ENCODE data around the gene ZDHHC14. TPM values are rescaled to one million over a fixed set of nuclear protein-coding genes. Genes with fewer than 3 reads are reported as not detected.
A peak's percentile ranks its signal among the peaks of the same experiment; 100 is the strongest.

ZDHHC14 gene
- total and polyA plus RNA-seq, 2 experiments from 2014 or later = 3.0 to 7.4 TPM

- no peaks in the 10 kb centered on the region for H3K36me3 ChIP-seq (ENCODE audit: insufficient read depth)
- H3F3A ChIP-seq (replicated peaks; ENCODE audit: low read depth) = no peaks in the 10 kb centered on the region
- Mint-ChIP-seq H3K27me3 (ENCODE audit: insufficient read depth, low read depth, poor library complexity) (no peaks in the 10 kb centered on the region), H3K4me1 (peaks cover 23% of the 10 kb centered on the region), H3K9me3 (no peaks in the 10 kb centered on the region), H3K27ac (no peak overlapping the region), H3K36me3 (ENCODE audit: low read depth) (no peaks in the 10 kb centered on the region), H3K4me3 (no peak overlapping the region)
- no peak overlapping the region for H3K4me3 ChIP-seq
- H2AFZ ChIP-seq = no peak overlapping the region
- H3K27me3 ChIP-seq (ENCODE audit: insufficient read depth) = no peaks in the 10 kb centered on the region
- H3K79me2 ChIP-seq (replicated peaks; ENCODE audit: insufficient read depth) = no peaks in the 10 kb centered on the region
- H3K4me1 ChIP-seq (ENCODE audit: insufficient read depth) = peaks cover 2% of the 10 kb centered on the region
- H4K20me1 ChIP-seq (replicated peaks; ENCODE audit: insufficient read depth) = no peaks in the 10 kb centered on the region
- no peak for TF ChIP-seq REST (IDR thresholded peaks at IDR 0.05; ENCODE audit: unreplicated experiment)
- TF ChIP-seq POLR2AphosphoS5 (IDR thresholded peaks at IDR 0.05; ENCODE audit: low read depth) = no peak
- no peak for TF ChIP-seq ZNF114 (CRISPR knock-in tag; IDR thresholded peaks at IDR 0.05)
- TF ChIP-seq, protein P1, sequence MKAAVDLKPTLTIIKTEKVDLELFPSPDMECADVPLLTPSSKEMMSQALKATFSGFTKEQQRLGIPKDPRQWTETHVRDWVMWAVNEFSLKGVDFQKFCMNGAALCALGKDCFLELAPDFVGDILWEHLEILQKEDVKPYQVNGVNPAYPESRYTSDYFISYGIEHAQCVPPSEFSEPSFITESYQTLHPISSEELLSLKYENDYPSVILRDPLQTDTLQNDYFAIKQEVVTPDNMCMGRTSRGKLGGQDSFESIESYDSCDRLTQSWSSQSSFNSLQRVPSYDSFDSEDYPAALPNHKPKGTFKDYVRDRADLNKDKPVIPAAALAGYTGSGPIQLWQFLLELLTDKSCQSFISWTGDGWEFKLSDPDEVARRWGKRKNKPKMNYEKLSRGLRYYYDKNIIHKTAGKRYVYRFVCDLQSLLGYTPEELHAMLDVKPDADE (IDR thresholded peaks at IDR 0.05) = no peak
- TF ChIP-seq ZNF331 (CRISPR knock-in tag; IDR thresholded peaks at IDR 0.05; ENCODE audit: low read depth) = no peak
- no peak for TF ChIP-seq STAT1 (IDR thresholded peaks at IDR 0.05; ENCODE audit: unreplicated experiment)
- no peak for TF ChIP-seq ZNF462 (CRISPR knock-in tag; IDR thresholded peaks at IDR 0.05)
- TF ChIP-seq JUNB (IDR thresholded peaks at IDR 0.05; ENCODE audit: unreplicated experiment) = no peak
- no peak for TF ChIP-seq NANOG (IDR thresholded peaks at IDR 0.05; ENCODE audit: borderline replicate concordance)
- no peak for TF ChIP-seq EZH2 (IDR thresholded peaks at IDR 0.05; ENCODE audit: low read depth, unreplicated experiment)
- H3K27ac ChIP-seq (ENCODE audit: low read depth) = no peak overlapping the region
- no peaks in the 10 kb centered on the region for H3K9me2 ChIP-seq (ENCODE audit: insufficient read depth)
- ATAC-seq (peak; percentile 62), DNase-seq (ENCODE audit: low spot score) (no peak)
- no peak overlapping the region for H3K4me2 ChIP-seq
These were observed 107.7 kb downstream of the ZDHHC14 start for GRCh38 chr6:157488716-157489118.
